Panc1 (cell line): ENCODE data around the gene ZNF683. TPM values are rescaled to one million over a fixed set of nuclear protein-coding genes. Genes with fewer than 3 reads are reported as not detected.

Experiments used
- ATAC-seq: fragments of 200-7000 bp; cut with Tn5 transposase; 2 replicates; pipeline ENCODE4 v1.9.1; 2020; ENCODE audit warnings: mild to moderate bottlenecking, moderate library complexity
- BruUV-seq: library from RNA; stranded (reverse); fragments of 400-500 nt; replicated peaks from 2 replicates; lab custom pipeline; 2021; lab: Mats Ljungman, UMichigan
- CTCF ChIA-PET: fragments of 300-600 bp; sonication (Branson Sonifier 250); formaldehyde crosslinking; loops from one replicate; lab custom pipeline; 2022; ENCODE audit warnings: antibody characterized with exemption; lab: Charles Lee
- POLR2A ChIA-PET: fragments of 300-600 bp; sonication (Branson Sonifier 250); formaldehyde crosslinking; loops from one replicate; lab custom pipeline; 2022; ENCODE audit warnings: antibody characterized with exemption; lab: Charles Lee
- DNase-seq: peaks from one replicate; pipeline ENCODE4 v3.0.0-alpha.2; 2010; ENCODE audit warnings: low read depth, low spot score
- H3K27ac ChIP-seq: 2 replicates; pipeline ENCODE4 v1.5.1; 2011; ENCODE audit warnings: mild to moderate bottlenecking, low read length, inconsistent platforms
- H3K27me3 ChIP-seq: fragments of 200-500 bp; sonication (Bioruptor generic); 2 replicates; pipeline ENCODE4 v1.6.0; 2014; ENCODE audit warnings: low read length, inconsistent platforms; ENCODE audit not compliant: control insufficient read depth, insufficient read depth
- H3K36me3 ChIP-seq: fragments of 200-500 bp; sonication (Bioruptor generic); 2 replicates; pipeline ENCODE4 v1.5.1; 2014; ENCODE audit warnings: inconsistent platforms, mild to moderate bottlenecking, low read length, moderate library complexity; ENCODE audit not compliant: control insufficient read depth, insufficient read depth
- H3K4me1 ChIP-seq: 2 replicates; pipeline ENCODE4 v1.5.1; 2011; ENCODE audit warnings: inconsistent platforms, mild to moderate bottlenecking, low read length, moderate library complexity; ENCODE audit not compliant: control insufficient read depth, insufficient read depth
- H3K4me3 ChIP-seq, 2 experiments: 2 replicates each; pipeline ENCODE4 v1.5.1; 2011 to 2012; ENCODE audit warnings: low read depth in 2 of 2, low read length in 2 of 2, mild to moderate bottlenecking in 2 of 2, inconsistent platforms in 1 of 2, moderate library complexity in 1 of 2
- H3K9me3 ChIP-seq: fragments of 200-500 bp; sonication (Bioruptor generic); 2 replicates; pipeline ENCODE4 v1.5.1; 2014; ENCODE audit warnings: low read depth, mild to moderate bottlenecking, inconsistent platforms, low read length, moderate library complexity; ENCODE audit not compliant: control insufficient read depth, insufficient read depth
- CTCF ChIP-seq: fragments of 450-650 bp; IDR thresholded peaks from 2 replicates; pipeline ENCODE4 v1.5.1; 2017; ENCODE audit warnings: mild to moderate bottlenecking
- POLR2AphosphoS5 ChIP-seq: IDR thresholded peaks from 2 replicates; pipeline ENCODE4 v1.6.1; 2012; ENCODE audit warnings: mild to moderate bottlenecking, low read depth, low read length, moderate library complexity
- REST ChIP-seq, 2 experiments: IDR thresholded peaks; 2 replicates each; pipeline ENCODE4 v1.6.1; 2011 to 2012; ENCODE audit warnings: low read depth in 2 of 2, control low read depth in 1 of 2, low read length in 1 of 2, mild to moderate bottlenecking in 1 of 2, moderate library complexity in 1 of 2; ENCODE audit not compliant: insufficient read depth in 1 of 2
- SIN3A ChIP-seq: IDR thresholded peaks from 2 replicates; pipeline ENCODE4 v1.6.1; 2012; ENCODE audit warnings: low read depth, mild to moderate bottlenecking, low read length, moderate library complexity, borderline replicate concordance; ENCODE audit not compliant: insufficient read depth
- TCF7L2 ChIP-seq: IDR thresholded peaks from 2 replicates; pipeline ENCODE4 v1.6.1; 2011; ENCODE audit warnings: mild to moderate bottlenecking, low read depth, low read length, inconsistent platforms
- in situ Hi-C: cut with HindIII; loops from 2 replicates; pipeline ENCODE4 v1.10.0; 2016; ENCODE audit warnings: low sequenced_read_pairs, low pct_unique_long_range_greater_than_20kb
- intact Hi-C: fragments of 100-400 bp; cut with micrococcal nuclease; formaldehyde crosslinking; loops from one replicate; pipeline ENCODE4 v1.10.0; 2022; ENCODE audit not compliant: unreplicated experiment
- total RNA-seq: library from RNA; stranded (reverse); gene quantifications from one replicate; pipeline ENCODE4 v1.2.1, GENCODE V29; 2021; ENCODE audit not compliant: unreplicated experiment

Gene ZNF683
- total RNA-seq, 1 experiment from 2014 or later = not detected

- ATAC-seq = peak; percentile 59
- in situ Hi-C loops (no loop called here), intact Hi-C loops (no loop called here)
- Histone ChIP-seq H3K4me1 (peaks cover 15% of the 10 kb centered on the region), H3K27me3 (no peaks in the 10 kb centered on the region), H3K4me3 (no peak overlapping the region), H3K9me3 (no peaks in the 10 kb centered on the region), H3K36me3 (no peaks in the 10 kb centered on the region), H3K27ac (no peak overlapping the region)
- no TSS peak for BruUV-seq
- peak; percentile 75 for TF ChIP-seq TCF7L2
- TF ChIP-seq CTCF = no peak
- no peak for TF ChIP-seq POLR2AphosphoS5
- TF ChIP-seq SIN3A = no peak
- TF ChIP-seq REST (IDR thresholded peaks at IDR 0.05; ENCODE audit: insufficient read depth in 1 of 2, low read depth in 2 of 2, low read length in 1 of 2) = no peak
- CTCF ChIA-PET = no interaction called here
- POLR2A ChIA-PET = no interaction called here
- DNase-seq = no peak
Measured at GRCh38 chr1:26350701-26351589, 21.6 kb downstream of the ZNF683 start.

- no peak for ATAC-seq
- intact Hi-C loops = no loop called here
- peaks cover 15% of the 10 kb centered on the region for H3K4me1 ChIP-seq
Measured at GRCh38 chr1:26350343-26350700, 22.2 kb downstream of the ZNF683 start.

More at GRCh38 chr1:26350343-26350700, 22.2 kb downstream of the ZNF683 start:
- POLR2A ChIA-PET = no interaction called here
- CTCF ChIA-PET = no interaction called here
- no peak overlapping the region for H3K27ac ChIP-seq
- DNase-seq = no peak
- in situ Hi-C loops = no loop called here
- no peak for TF ChIP-seq SIN3A
- TF ChIP-seq TCF7L2 = no peak
- TF ChIP-seq POLR2AphosphoS5 = no peak
- TF ChIP-seq REST (IDR thresholded peaks at IDR 0.05; ENCODE audit: insufficient read depth in 1 of 2, low read depth in 2 of 2, low read length in 1 of 2) = no peak
- no peak for TF ChIP-seq CTCF
- H3K4me3 ChIP-seq = no peak overlapping the region
- no peaks in the 10 kb centered on the region for H3K27me3 ChIP-seq
- H3K36me3 ChIP-seq = no peaks in the 10 kb centered on the region
- BruUV-seq = no TSS peak
- H3K9me3 ChIP-seq = no peaks in the 10 kb centered on the region
